IPS DF 4.7 (cell line): ENCODE data around the gene XXYLT1.
"Not testable (repeated sequence)": the region's sequence is repeated elsewhere in the genome, so short reads cannot be mapped to it uniquely, and the experiment has no call there.

ENCODE experiments used
- DNase-seq: peaks from one replicate; pipeline ENCODE4 v3.0.0-alpha.2; 2013; ENCODE audit warnings: low spot score; ENCODE audit errors: extremely low read depth

Gene XXYLT1

DNA sequence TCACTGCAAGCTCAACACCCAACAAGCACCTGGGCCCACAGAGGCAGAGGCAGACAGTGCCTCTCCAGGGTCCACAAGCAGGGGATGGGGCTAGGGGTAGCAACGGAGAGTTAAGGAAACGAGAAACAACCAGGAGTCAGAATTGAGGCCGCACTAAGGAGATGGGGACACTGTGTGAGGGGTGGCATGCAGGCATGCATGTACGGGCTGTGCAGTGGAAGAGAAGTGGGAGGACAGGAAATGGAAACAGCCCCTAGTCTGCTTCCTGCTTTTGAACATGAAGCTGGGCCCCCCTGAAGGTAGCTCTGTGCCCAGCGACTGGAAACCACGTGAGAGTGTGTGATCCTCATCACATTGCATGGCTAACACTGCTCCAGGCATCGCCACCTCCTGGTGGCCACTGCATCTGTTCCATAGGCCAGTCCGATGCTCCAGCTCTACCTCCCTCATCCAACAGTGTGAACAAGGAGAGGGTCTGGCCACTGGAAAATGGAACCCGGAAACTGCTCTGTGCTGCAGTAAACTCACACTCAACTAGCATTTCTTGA lies 44.0 kb downstream of the XXYLT1 start:
- DNase-seq, result no peak

DNA sequence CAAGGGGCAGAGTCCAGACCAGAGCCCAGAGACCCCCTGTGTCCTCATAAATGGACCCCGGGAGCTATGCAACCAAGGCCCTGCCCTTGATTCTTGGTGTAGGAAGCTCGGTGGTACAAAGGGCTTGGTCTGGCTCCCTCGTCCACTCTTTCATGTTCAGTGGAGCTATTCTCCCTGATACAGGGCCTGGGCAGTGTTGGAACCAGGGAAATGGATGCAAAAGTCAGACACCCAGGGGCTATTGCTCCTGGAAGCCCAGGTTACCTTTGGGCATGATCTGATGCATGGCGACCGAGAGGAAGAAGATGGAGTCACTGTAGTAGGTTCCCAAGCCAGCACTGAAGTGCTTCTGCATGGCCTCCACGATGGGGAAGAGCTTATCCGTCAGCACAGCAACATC lies 44.5 kb downstream of the XXYLT1 start:
- DNase-seq, result no peak

DNA sequence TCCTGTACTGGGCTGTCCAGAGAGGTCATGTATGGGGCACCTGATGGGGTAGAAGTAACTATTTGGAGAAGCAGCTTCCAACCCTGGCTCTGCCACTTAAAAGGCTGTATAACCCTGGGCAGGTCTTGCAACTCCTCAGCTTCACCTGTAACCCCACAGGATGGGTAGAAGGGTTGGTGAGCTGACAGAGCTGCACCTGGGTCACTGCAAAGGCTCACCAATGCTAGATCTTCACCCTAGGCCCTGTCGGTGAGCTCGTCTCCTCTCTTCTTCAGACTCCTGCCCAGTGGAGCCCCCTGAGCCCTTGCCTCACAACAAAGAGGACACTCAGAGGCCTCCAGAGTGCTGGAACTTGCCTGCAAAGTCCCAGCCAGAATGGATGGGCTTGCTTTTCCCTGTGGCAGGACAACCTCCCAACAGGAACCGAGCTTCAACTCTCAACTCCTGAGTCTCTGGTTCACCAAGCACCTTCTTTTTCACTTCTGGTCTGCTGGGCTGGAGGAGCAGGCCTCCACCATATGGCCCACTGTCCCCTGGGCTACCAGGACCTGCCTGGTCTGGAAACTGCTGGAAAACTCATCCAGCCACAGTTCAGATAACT lies 45.9 kb downstream of the XXYLT1 start:
- no peak for DNase-seq

DNA sequence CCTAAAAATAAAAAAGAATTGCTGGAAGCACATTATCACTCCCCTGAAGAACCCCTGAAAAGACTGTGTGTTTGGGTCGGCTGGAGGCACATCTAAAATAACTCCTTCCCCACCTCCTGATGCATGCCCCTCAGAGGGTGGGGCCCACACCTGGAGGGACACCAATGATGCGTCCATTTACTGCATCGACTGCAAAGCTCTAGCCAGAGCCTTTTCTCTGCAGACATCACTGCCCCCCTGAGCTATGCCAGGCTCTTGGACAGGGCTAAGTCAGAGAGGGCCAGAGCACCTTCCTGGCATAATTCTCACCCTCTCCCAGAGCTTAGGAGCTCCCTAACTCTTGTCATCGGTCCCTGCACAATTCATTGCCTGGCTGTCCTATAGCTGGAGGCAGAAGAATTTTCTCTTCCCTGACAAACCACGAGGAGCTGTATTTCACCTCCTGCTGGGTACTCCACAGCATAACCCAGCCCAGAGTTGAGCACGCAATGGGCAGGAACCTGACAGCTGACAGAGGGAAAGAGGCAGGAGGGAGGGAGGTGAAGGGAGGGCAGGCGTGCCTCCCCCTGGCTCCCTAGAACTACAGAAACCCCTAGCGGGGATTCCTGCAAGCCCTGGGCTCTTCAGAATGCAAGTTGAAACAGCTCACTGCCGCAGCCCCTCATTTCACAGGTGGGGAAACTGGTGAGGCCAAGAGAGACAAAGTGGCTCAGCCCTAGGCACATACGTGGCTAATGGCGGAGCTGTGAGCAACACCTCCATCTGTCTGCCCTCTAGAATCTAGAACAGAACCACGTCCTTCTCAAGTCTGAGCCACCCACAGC lies 46.6 kb downstream of the XXYLT1 start:
- no peak for DNase-seq

DNA sequence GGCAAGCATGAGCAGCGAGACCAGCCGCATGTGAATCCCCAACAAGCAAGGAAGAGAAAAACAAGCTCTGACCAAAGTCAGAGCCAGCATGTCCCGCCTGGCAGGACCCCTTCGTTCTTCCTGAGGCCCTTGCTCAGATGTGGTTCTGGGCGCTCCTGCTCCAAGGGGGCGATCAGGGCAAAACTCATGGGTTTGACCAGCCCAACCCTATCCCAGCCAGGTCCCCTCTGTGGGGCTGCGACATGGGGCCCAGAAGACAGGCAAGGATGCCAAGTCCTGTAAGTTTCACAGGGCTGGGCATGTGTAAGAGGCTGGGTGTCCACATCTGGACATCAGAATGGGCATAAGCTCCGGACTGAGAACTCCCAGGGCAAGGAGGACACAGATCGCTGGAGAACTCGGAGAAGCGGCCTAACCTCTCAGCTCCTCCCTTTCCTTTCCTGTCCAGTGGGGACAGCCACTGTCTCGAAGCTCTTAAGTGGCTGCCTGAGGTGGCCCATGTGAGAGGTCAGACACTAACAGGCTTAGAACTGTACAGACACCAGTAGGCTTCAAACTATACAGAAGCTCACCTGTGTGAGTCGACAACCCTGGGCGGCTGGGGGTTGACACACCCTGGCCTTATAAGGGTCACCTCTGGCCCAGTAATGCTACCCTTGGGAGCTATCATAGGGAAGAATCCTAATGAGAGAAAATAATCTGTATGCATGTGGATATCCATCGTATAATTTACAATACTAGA lies 48.9 kb downstream of the XXYLT1 start:
- DNase-seq, result no peak

DNA sequence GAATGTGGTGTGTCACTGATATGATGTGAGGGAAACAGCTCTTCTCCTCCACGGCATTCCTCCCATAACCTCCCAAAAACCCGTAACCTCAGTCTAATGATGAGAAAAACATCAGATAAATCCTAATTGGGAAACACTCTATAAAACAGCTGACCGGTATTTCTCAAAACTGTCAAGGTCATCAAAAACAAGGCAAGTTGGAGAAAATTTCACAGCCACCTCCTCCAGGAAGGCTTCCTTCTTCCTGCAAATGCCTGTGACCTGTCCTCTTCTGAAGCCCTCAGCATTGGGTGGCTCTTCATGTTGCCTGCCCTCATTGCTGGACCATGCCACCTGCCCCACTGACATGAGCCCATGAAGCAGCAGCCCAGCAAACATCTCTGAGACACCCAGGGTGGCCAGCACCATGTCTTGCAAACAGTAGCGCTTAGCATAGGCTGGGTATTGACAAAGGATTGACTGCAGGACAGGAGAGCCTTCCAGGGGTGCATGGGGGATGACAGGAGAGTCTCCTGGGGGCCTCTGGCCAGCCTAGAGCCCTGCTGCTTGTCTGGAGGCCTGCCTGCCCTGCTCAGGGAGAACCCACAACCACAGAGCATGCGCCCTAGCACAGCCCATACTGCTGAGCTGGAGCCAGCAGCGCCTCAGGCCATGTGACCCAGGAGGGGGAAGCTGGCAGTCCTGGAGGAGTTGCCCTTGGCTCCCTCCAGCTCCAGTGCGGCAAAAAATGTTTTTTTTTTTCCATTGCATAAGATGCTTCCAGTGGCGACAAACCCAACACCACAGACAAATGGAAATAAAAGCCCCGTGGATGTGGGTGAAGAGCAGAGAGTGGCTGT lies 49.7 kb downstream of the XXYLT1 start:
- no peak for DNase-seq

DNA sequence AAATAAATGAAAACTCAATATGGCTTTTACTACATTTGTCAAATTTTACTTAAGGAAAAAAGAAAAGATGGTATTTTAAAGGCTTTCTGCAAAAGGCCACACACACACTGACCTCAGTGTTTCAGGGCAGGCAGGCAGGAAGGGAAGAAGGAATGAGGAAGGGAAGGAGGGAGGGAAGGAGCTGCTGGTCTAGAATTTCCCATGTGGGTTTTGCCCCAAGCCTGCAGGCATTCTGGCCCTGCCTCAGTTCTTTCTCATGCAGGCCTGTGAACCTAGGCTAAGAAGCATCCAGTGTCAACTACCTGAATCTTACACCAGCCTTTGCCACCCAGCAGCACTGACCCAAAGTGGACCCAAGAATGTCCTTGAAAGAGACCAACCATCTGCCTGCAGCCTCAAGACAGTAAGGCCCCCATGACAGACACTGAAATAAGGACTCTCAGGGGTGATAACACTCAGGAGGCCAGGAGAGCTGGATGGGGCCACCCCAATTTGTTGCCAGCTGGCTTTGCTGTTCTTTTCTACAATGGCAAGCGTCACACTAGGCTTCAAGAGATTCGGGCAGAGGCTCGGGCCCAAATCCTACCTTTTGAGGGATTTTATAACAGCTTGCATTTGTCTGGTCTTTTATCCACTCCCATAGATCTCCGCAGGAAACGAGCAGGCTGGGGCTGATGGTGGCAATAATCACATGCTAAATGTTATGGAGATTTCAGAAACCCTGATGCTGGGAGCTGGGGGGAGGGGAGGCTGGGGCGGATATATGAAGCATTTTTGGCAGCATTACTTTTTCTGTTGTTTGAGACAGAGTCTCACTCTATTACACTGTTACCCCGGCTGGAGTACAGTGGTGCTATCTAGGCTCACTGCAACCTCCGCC lies 51.4 kb downstream of the XXYLT1 start:
- no peak for DNase-seq

DNA sequence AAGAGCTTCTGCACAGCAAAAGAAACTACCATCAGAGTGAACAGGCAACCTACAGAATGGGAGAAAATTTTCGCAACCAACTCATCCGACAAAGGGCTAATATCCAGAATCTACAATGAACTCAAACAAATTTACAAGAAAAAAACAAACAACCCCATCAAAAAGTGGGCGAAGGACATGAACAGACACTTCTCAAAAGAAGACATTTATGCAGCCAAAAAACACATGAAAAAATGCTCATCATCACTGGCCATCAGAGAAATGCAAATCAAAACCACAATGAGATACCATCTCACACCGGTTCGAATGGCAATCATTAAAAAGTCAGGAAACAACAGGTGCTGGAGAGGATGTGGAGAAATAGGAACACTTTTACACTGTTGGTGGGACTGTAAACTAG lies 52.6 kb downstream of the XXYLT1 start:
- DNase-seq, result not testable (repeated sequence)

DNA sequence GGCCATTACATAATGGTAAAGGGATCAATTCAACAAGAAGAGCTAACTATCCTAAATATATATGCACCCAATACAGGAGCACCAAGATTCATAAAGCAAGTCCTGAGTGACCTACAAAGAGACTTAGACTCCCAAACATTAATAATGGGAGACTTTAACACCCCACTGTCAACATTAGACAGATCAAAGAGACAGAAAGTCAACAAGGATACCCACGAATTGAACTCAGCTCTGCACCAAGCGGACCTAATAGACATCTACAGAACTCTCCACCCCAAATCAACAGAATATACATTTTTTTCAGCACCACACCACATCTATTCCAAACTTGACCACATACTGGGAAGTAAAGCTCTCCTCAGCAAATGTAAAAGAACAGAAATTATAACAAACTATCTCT lies 55.4 kb downstream of the XXYLT1 start:
- DNase-seq, result not testable (repeated sequence)

DNA sequence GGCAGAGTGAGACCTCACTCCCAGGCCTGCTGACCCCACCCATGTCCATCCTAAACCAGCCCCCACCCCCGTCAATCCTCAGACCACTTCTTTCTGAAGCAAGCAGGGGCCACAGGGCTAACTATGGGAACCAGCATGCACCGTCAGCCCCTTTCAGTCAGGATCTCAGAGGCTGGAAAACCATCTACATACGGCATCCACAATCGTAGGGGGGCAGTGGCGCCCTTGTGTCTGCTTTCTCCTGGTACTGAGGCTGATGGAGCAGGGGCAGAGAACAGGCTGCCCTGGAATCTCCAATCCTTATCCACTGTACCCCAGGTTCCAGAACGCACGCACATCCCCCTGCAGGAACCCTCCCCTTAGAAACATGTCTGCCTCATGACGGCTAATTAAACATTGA lies 56.6 kb downstream of the XXYLT1 start:
- DNase-seq, result no peak

DNA sequence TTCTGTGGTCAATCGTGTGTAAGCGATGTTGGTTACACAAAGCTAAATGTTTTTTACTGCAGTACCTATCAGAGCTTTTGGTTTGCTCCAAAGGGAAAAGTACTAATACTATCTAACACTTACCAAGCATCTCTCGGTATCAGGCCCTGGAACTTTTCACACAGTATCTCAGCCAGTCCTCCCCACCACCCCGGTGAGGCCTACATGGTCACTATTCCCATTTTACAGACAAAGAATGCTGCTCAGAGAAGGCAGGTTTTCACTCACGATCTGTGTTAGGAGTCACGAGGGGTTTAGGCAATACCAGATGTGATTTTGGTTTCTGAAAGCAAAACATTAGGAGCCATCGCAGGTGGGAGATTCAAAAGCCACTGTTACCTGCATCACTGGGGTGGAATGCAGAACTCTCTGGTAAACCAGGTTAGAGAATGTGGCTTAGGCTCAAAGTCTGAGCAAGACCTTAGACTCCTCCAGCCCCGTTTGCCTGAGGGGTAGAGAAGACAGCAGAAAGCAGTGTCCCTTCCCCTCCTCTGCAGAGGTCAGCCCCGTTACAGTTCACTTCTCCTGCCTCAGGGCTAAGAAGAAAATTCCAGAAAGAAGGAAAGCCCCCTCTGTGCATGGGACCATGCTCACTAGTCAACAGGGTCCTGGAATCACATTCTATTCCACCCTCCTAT lies 57.2 kb downstream of the XXYLT1 start:
- no peak for DNase-seq

DNA sequence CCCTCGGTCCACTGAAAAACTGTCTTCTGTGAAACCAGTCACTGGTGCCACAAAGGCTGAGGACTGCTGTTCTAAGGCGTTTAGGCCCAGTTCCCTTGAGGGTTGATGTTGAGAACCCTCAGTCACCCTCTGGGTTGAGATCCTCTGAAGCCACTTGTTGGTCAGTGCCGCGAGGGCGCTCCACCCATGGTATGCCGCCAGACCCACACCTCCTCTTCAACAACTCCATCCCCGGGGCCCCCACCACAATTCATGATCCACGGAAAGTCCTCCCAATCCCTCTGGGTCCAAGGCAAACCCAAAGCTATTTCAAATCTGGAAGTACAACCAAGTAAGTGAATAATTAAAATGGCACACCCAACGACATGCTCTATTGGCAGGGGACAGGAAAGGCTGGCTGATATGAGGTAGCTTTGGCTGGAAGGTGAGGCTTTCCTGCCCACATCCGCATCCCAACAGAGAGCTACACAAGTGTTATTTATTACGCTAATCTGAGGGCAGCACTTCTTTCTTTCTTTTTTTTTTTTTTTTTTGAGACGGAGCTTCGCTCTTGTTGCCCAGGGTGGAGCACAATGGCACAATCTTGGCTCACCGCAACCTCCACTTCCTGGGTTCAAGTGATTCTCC lies 58.1 kb downstream of the XXYLT1 start:
- no peak for DNase-seq

DNA sequence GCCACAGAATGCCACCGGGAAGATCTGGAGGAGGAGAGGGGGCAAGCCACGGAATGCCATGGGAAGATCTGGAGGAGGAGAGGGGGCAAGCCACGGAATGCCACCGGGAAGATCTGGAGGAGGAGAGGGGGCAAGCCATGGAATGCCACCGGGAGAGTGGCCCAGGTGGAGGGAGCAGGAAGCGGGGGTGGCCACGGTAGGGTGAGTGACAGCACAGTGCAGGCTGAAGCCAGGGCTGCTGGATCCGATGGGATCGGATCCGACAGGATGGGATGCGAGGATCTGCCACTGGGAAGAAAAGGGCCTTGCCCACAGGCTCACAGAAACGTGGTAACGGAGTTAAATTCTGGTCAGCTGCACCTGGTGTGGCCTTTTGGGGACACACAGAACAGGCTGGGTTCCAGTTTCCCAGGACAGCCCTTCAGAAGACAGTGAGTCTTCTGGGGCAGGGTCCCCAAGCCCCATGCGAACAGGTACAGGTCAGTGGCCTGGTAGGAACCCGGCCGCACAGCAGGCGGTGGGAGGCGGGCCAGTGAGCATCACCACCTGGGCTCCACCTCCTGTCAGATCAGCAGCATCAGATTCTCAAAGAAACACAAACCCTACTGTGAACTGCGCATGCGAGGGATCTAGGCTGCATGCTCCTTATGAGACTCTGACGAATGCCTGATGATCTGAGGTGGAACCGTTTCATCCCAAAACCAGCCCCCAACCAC lies 58.8 kb downstream of the XXYLT1 start:
- DNase-seq, result no peak

DNA sequence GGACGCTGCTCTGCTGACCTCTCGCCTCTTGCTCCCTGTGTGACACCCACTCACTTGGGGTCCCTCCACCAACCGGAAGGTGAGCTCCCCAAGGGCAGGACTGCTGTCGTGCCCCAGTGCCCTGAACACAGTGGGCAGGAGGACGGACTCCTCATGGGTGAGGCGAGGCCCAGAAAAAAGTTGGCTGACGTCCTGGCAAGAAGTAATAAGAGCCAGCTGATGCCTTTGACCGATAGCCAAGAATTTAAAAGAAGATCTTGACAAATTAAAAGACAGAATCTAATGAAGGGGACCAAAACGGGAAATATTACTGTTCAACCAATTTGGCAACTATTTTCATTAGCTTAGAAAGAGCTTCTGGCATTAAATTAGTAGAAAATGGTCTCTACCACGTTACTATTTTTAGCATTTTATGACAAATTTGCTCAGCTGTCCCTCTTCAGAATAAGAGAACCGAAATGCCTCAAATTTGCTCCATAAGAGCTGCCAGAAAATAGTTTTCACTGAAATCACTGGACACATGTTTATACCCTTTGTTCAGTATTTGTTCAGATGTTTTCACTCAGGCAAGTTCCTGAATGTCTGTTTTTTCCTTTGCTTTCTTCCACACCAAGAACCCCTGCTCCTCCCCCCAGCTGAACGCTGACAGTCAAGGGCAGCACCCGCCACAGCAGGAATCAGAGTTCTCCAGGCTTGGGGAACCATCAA lies 60.5 kb downstream of the XXYLT1 start:
- no peak for DNase-seq

DNA sequence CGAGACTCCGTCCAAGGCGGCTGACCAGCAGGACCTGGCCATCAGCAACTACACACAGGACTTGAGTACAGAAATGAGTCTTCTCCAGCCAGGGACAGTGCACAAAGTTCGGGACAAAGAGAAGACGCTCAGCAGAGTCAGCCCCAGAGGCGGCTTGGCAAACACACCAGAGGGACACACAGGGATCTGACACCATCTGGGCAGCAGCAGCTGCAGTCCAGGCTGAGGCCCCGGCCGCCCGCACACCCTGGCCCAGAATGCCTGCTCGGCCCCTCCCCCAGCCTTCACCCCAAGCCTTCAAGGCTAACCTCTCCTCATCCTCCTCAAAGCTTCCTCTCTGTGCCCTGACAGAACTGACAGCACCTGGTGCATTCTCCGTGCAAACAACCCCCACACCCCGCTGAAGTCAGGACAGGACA lies 61.1 kb downstream of the XXYLT1 start:
- no peak for DNase-seq

DNA sequence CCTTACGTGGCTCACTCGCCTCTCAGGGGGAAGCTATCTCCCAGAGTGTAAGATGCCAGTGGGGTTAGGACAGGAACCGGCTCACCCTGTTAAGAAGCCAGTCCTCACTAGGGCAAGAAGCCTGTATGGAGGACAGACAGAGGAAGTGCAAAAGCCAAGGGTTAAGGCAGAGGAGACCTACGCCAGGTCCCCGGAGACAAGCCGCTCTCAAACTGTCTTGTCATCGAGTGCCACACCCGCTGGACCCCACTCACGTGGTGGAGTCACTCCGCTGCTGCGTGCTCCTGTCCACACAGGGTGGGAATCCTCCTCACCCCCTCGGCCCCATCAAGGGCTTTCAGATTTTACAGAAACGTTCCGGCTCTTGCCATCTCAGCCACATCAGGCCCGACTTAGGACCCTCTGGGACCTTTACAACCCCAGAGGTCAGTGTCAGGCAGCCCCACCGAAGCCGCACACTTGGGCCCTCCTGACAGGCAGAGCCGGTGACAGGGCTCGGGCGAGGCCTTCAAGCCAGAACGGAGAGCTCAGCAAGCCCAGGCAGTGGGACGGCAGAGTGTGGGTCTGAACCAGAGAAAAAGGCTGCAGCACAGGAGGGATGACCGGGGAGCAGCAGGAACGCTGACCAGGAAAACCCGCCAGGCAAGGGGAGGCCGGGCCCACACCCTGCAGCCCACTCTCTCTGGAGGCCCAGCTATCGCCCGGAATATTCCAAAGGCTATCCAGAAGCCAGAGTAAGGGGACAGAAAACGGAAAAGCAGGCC lies 61.7 kb downstream of the XXYLT1 start:
- DNase-seq, result no peak

DNA sequence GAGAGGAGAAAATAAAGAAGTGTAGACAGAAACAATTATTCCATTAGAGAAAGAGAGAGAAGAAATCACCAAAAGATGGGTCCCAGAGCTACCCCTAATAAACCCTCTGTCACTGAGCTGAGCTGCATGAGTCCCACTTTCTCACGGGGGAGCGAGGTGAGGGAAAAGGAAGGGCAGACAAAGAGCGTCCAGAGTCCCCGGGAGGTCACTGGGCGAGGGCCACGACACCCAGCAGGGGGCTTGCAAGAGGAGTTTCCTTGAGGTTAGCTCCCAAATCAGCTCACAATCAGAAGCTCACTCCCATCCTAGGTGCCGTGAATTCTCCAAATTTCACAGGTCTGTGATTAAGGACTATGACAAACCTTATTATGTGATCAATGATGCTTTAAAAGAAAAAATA lies 62.3 kb downstream of the XXYLT1 start:
- DNase-seq, result no peak
